ENCODE data around the gene COMP.
"Not testable (repeated sequence)": the region's sequence is repeated elsewhere in the genome, so short reads cannot be mapped to it uniquely, and the experiment has no call there.

COMP gene
- 0 to 0.12 (median 0) reads per million in 18 experiments for total RNA-seq

- DNase-seq, result no peak
Measured at GRCh38 chr19:18790566-18791314, at the start of gene COMP. Gene COMP, minus strand, starts transcription at chr19:18791305. Its CDS starts 36 bp downstream, at chr19:18791269.

GRCh38 chr19:18840288-18841267 is 49.5 kb upstream of the COMP start:
- no peak for DNase-seq

- no peak for DNase-seq
Measured at GRCh38 chr19:18839465-18840287, 48.6 kb upstream of the COMP start.

GRCh38 chr19:18834644-18834984 is 43.5 kb upstream of the COMP start:
- no peak for DNase-seq

- no peak for DNase-seq
Measured at GRCh38 chr19:18833849-18834643, 42.9 kb upstream of the COMP start.

GRCh38 chr19:18833141-18833476 is 42.0 kb upstream of the COMP start:
- DNase-seq, result no peak

GRCh38 chr19:18832306-18833140 is 41.4 kb upstream of the COMP start:
- DNase-seq, result peak; percentile 15 to 26

- peak; percentile 92 to 97 for DNase-seq
Measured at GRCh38 chr19:18831524-18832305, 40.6 kb upstream of the COMP start, which contains the start of gene UPF1. Gene UPF1, plus strand, starts transcription at chr19:18831959. Its CDS starts 251 bp downstream, at chr19:18832210.

GRCh38 chr19:18830488-18830887 is 39.4 kb upstream of the COMP start:
- no peak for DNase-seq

GRCh38 chr19:18828786-18829185 is 37.7 kb upstream of the COMP start:
- peak; percentile 23 to 32 for DNase-seq

GRCh38 chr19:18817574-18817973 is 26.5 kb upstream of the COMP start:
- DNase-seq, result no peak

GRCh38 chr19:18816645-18817044 is 25.5 kb upstream of the COMP start:
- DNase-seq, result not testable (repeated sequence)

GRCh38 chr19:18815673-18816072 is 24.6 kb upstream of the COMP start:
- DNase-seq, result no peak

GRCh38 chr19:18814063-18814462 is 23.0 kb upstream of the COMP start:
- no peak for DNase-seq

GRCh38 chr19:18811638-18812037 is 20.5 kb upstream of the COMP start:
- DNase-seq, result not testable (repeated sequence)

GRCh38 chr19:18809149-18809868 is 18.2 kb upstream of the COMP start:
- DNase-seq, result peak in 1 of 2 donors; percentile 13

GRCh38 chr19:18807861-18808331 is 16.8 kb upstream of the COMP start:
- no peak for DNase-seq

- DNase-seq, result no peak
Measured at GRCh38 chr19:18804643-18805042, 13.5 kb upstream of the COMP start.

GRCh38 chr19:18804139-18804601 is 13.1 kb upstream of the COMP start:
- no peak for DNase-seq
